H1 (cell line): ENCODE measurements around the gene SLC1A2. TPM values are rescaled to one million over a fixed set of nuclear protein-coding genes. Genes with fewer than 3 reads are reported as not detected.

Experiments used
- CTCF ChIA-PET: fragments of 300-600 bp; sonication (Branson Sonifier 250); formaldehyde crosslinking; loops from one replicate; lab custom pipeline; 2021; ENCODE audit not compliant: partially characterized antibody; lab: Charles Lee
- POLR2A ChIA-PET: fragments of 300-600 bp; sonication (Branson Sonifier 250); formaldehyde crosslinking; loops from one replicate; lab custom pipeline; 2021; ENCODE audit warnings: inconsistent platforms; ENCODE audit not compliant: partially characterized antibody; lab: Charles Lee
- DNase-seq, 2 experiments: peaks; one replicate each; pipeline versions ENCODE4 v3.0.0 to v3.0.0-alpha.2; 2010 to 2022; ENCODE audit warnings: low spot score in 2 of 2, low read depth in 1 of 2, mixed read lengths in 1 of 2
- FAIRE-seq: peaks from 2 replicates; lab custom pipeline; 2011; peaks lifted over from hg19 to GRCh38; lab: Jason Lieb, UNC
- H2AFZ ChIP-seq: 2 replicates; pipeline ENCODE4 v1.8.1; 2012; ENCODE audit warnings: low read length, inconsistent platforms
- H2AK5ac ChIP-seq: 2 replicates; pipeline ENCODE4 v1.6.1; 2013; ENCODE audit warnings: low read depth, low read length
- H2BK120ac ChIP-seq: replicated peaks from 2 replicates; pipeline ENCODE3; 2013; ENCODE audit warnings: low read depth, low read length, inconsistent platforms
- H2BK12ac ChIP-seq: 2 replicates; pipeline ENCODE4 v1.6.1; 2013; ENCODE audit warnings: low read depth, low read length
- H2BK15ac ChIP-seq: 2 replicates; pipeline ENCODE4 v1.6.1; 2013; ENCODE audit warnings: low read length
- H2BK20ac ChIP-seq: 2 replicates; pipeline ENCODE4 v1.6.1; 2013; ENCODE audit warnings: low read length
- H2BK5ac ChIP-seq: 2 replicates; pipeline ENCODE4 v1.6.1; 2013; ENCODE audit warnings: low read depth, low read length
- H3K14ac ChIP-seq: 2 replicates; pipeline ENCODE4 v1.6.1; 2013; ENCODE audit warnings: inconsistent platforms; ENCODE audit not compliant: insufficient read length
- H3K18ac ChIP-seq: 2 replicates; pipeline ENCODE4 v1.6.1; 2013; ENCODE audit warnings: low read length; ENCODE audit errors: extremely low read depth
- H3K23ac ChIP-seq: 2 replicates; pipeline ENCODE4 v1.6.1; 2013; ENCODE audit warnings: inconsistent platforms; ENCODE audit not compliant: insufficient read length
- H3K23me2 ChIP-seq: 2 replicates; pipeline ENCODE4 v1.6.1; 2013; ENCODE audit warnings: low read depth, low read length
- H3K27ac ChIP-seq: 2 replicates; pipeline ENCODE4 v1.6.1; 2011; ENCODE audit warnings: low read depth, low read length, inconsistent platforms
- H3K27me3 ChIP-seq, 4 experiments: replicated peaks in 1 of 4; 1 replicate in 1 of 4; 2 replicates in 3 of 4; pipeline versions ENCODE4 v1.6.1 to v1.8.1; 2011 to 2013; ENCODE audit warnings: low read length in 3 of 4, mild to moderate bottlenecking in 3 of 4, inconsistent platforms in 2 of 4, mixed read lengths in 2 of 4, moderate library complexity in 1 of 4; ENCODE audit not compliant: control insufficient read depth in 3 of 4, insufficient read depth in 3 of 4; ENCODE audit errors: extremely low read depth in 1 of 4
- H3K36me3 ChIP-seq, 4 experiments: 2 replicates each; pipeline versions ENCODE4 v1.6.1 to v1.8.1; 2011 to 2013; ENCODE audit warnings: mild to moderate bottlenecking in 4 of 4, low read length in 3 of 4, moderate library complexity in 2 of 4, control low read depth in 1 of 4, inconsistent platforms in 1 of 4; ENCODE audit not compliant: insufficient read depth in 4 of 4, control insufficient read depth in 2 of 4
- H3K4ac ChIP-seq: replicated peaks from 2 replicates; pipeline ENCODE3; 2013; ENCODE audit warnings: low read length, low read depth, mixed read lengths, inconsistent platforms; ENCODE audit not compliant: insufficient read length
- H3K4me1 ChIP-seq, 4 experiments: replicated peaks in 1 of 4; 1 replicate in 1 of 4; 2 replicates in 3 of 4; pipeline versions ENCODE4 v1.6.1 to v1.8.1; 2011 to 2013; ENCODE audit warnings: low read length in 3 of 4, inconsistent platforms in 2 of 4, mixed read lengths in 1 of 4; ENCODE audit not compliant: insufficient read depth in 4 of 4, control insufficient read depth in 3 of 4
- H3K4me2 ChIP-seq, 2 experiments: 2 replicates each; pipeline versions ENCODE4 v1.6.1 to v1.8.1; 2011 to 2013; ENCODE audit warnings: low read depth in 2 of 2, low read length in 2 of 2, control low read depth in 1 of 2, inconsistent platforms in 1 of 2, mild to moderate bottlenecking in 1 of 2; ENCODE audit not compliant: insufficient read depth in 1 of 2
- H3K4me3 ChIP-seq, 4 experiments: fragments of 200-600, 300-600 bp in 1 of 4; sonication (generic), shearing (Covaris generic), sonication (Bioruptor Twin) in 1 of 4; 2 replicates each; pipeline versions ENCODE4 v1.5.1 to v1.8.1; 2011 to 2016; ENCODE audit warnings: low read length in 4 of 4, low read depth in 3 of 4, control low read depth in 2 of 4, inconsistent platforms in 2 of 4, mild to moderate bottlenecking in 2 of 4, mixed read lengths in 1 of 4, moderate library complexity in 1 of 4; ENCODE audit not compliant: insufficient read depth in 2 of 4; ENCODE audit errors: extremely low read depth in 1 of 4
- H3K56ac ChIP-seq: replicated peaks from 2 replicates; pipeline ENCODE3; 2013; ENCODE audit warnings: low read depth, mild to moderate bottlenecking, mixed read lengths, low read length, inconsistent platforms; ENCODE audit not compliant: insufficient read length
- H3K79me1 ChIP-seq: 2 replicates; pipeline ENCODE4 v1.6.1; 2013; ENCODE audit warnings: low read depth, low read length, control low read depth
- H3K79me2 ChIP-seq, 2 experiments: 2 replicates each; pipeline versions ENCODE4 v1.6.1 to v1.8.1; 2012 to 2013; ENCODE audit warnings: low read length in 2 of 2, mild to moderate bottlenecking in 2 of 2, inconsistent platforms in 1 of 2; ENCODE audit not compliant: insufficient read depth in 2 of 2, control insufficient read depth in 1 of 2
- H3K9ac ChIP-seq, 4 experiments: replicated peaks in 1 of 4; 1 replicate in 1 of 4; 2 replicates in 3 of 4; pipeline versions ENCODE4 v1.6.1 to v1.8.1; 2011 to 2013; ENCODE audit warnings: low read depth in 3 of 4, low read length in 3 of 4, control low read depth in 2 of 4, mild to moderate bottlenecking in 2 of 4, moderate library complexity in 2 of 4, inconsistent platforms in 1 of 4; ENCODE audit errors: extremely low read depth in 1 of 4
- H3K9me3 ChIP-seq, 2 experiments: 2 replicates each; pipeline versions ENCODE4 v1.6.1 to v1.8.1; 2012 to 2013; ENCODE audit warnings: mild to moderate bottlenecking in 2 of 2, moderate library complexity in 2 of 2, control low read depth in 1 of 2, inconsistent platforms in 1 of 2, low read depth in 1 of 2, low read length in 1 of 2, mixed read lengths in 1 of 2; ENCODE audit not compliant: insufficient read depth in 2 of 2
- H4K20me1 ChIP-seq, 2 experiments: replicated peaks in 1 of 2; 2 replicates each; pipeline versions ENCODE3 to v1.8.1; 2011 to 2013; ENCODE audit warnings: inconsistent platforms in 2 of 2, low read length in 2 of 2, mild to moderate bottlenecking in 1 of 2; ENCODE audit not compliant: insufficient read depth in 2 of 2, control insufficient read depth in 1 of 2
- H4K5ac ChIP-seq: 2 replicates; pipeline ENCODE4 v1.6.1; 2013; ENCODE audit warnings: low read length, low read depth, mixed read lengths, inconsistent platforms; ENCODE audit not compliant: insufficient read length
- H4K8ac ChIP-seq: 2 replicates; pipeline ENCODE4 v1.8.0; 2013; ENCODE audit warnings: mild to moderate bottlenecking, moderate library complexity, low read length, inconsistent platforms; ENCODE audit not compliant: insufficient read depth; ENCODE audit errors: extremely low read depth
- H4K91ac ChIP-seq: replicated peaks from 2 replicates; pipeline ENCODE3; 2013; ENCODE audit warnings: low read length, mixed read lengths, inconsistent platforms; ENCODE audit not compliant: insufficient read length
- BCL11A ChIP-seq, 2 experiments: IDR thresholded peaks; one replicate each; pipeline ENCODE4 v1.6.1; 2011; ENCODE audit warnings: low read depth in 2 of 2, low read length in 2 of 2, mild to moderate bottlenecking in 2 of 2
- CBX8 ChIP-seq: fragments of 300-800, 300-1000 bp; sonication (generic); IDR thresholded peaks from 2 replicates; pipeline ENCODE4 v1.7.1; 2016; ENCODE audit warnings: low read depth, low read length, borderline replicate concordance
- EGR1 ChIP-seq: IDR thresholded peaks from 2 replicates; pipeline ENCODE4 v1.6.1; 2011; ENCODE audit warnings: low read depth, low read length, borderline replicate concordance
- HDAC2 ChIP-seq, 2 experiments: fragments of 300-600 bp in 1 of 2; sonication (generic) in 1 of 2; IDR thresholded peaks; 2 replicates each; pipeline ENCODE4 v1.6.1; 2011 to 2012; ENCODE audit warnings: low read depth in 2 of 2, low read length in 2 of 2, mild to moderate bottlenecking in 2 of 2, moderate library complexity in 2 of 2, borderline replicate concordance in 1 of 2, inconsistent platforms in 1 of 2
- JUN ChIP-seq: IDR thresholded peaks from 2 replicates; pipeline ENCODE4 v1.6.1; 2011; ENCODE audit warnings: low read depth, mild to moderate bottlenecking, improper control_type of control experiment, low read length
- JUND ChIP-seq: IDR thresholded peaks from 2 replicates; pipeline ENCODE4 v1.6.1; 2011; ENCODE audit warnings: mild to moderate bottlenecking, improper control_type of control experiment, low read length
- MAFK ChIP-seq: IDR thresholded peaks from 2 replicates; pipeline ENCODE4 v1.6.1; 2012; ENCODE audit warnings: low read depth, mild to moderate bottlenecking, improper control_type of control experiment, low read length
- POLR2AphosphoS5 ChIP-seq: IDR thresholded peaks from 2 replicates; pipeline ENCODE4 v1.6.1; 2011; ENCODE audit warnings: low read depth, low read length
- RNF2 ChIP-seq: fragments of 200-900, 300-1000 bp; sonication (generic); IDR thresholded peaks from 2 replicates; pipeline ENCODE4 v1.7.1; 2016; ENCODE audit warnings: borderline replicate concordance, low read depth, mild to moderate bottlenecking, antibody characterized with exemption, low read length; ENCODE audit not compliant: poor library complexity, severe bottlenecking; ENCODE audit errors: missing control alignments
- SRF ChIP-seq: IDR thresholded peaks from 2 replicates; pipeline ENCODE4 v1.6.1; 2011; ENCODE audit warnings: mild to moderate bottlenecking, low read depth, low read length, moderate library complexity
- TCF12 ChIP-seq: IDR thresholded peaks from 2 replicates; pipeline ENCODE4 v1.6.1; 2011; ENCODE audit warnings: low read depth, mild to moderate bottlenecking, low read length
- WGBS, 2 experiments: shearing (Covaris generic) in 1 of 2; methylation state at CpG; one replicate each; pipeline versions ENCODE4 v1.1.6 to v1.1.7; 2013 to 2015; ENCODE audit warnings: low lambda C conversion rate in 2 of 2, mixed read lengths in 2 of 2, inconsistent platforms in 1 of 2, low coverage in 1 of 2, missing lambda C conversion rate in 1 of 2; ENCODE audit not compliant: insufficient replicate concordance in 2 of 2, insufficient coverage in 1 of 2, insufficient read length in 1 of 2; ENCODE audit errors: extremely low coverage in 1 of 2, missing lambda C conversion rate in 1 of 2; 5-methylcytosine and 5-hydroxymethylcytosine counted together
- polyA plus RNA-seq, 7 experiments: library from polyadenylated mRNA; depleted of rRNA in 3 of 7; stranded (reverse) in 5 of 7; unstranded in 2 of 7; fragments of >200 nt in 5 of 7; fragments of 200-250 nt in 2 of 7; gene quantifications; 1 replicate in 5 of 7; 2 replicates in 1 of 7; 4 replicates in 1 of 7; pipeline versions ENCODE4 v1.2.1 to v1.2.3, GENCODE V29; 2011 to 2013; ENCODE audit warnings: missing spikeins in 2 of 7, mixed read lengths in 2 of 7
- total RNA-seq: library from RNA; stranded (reverse); fragmentation: NEBNext Ultra II Directional; extraction: Animal tissue kit (Norgen Biotek cat#: 25700); gene quantifications from 2 replicates; pipeline ENCODE4 v1.2.1, GENCODE V29; 2021
- TF ChIP-seq, protein P1 (sequence below): IDR thresholded peaks from 2 replicates; pipeline ENCODE4 v1.6.1; 2012; ENCODE audit warnings: inconsistent platforms

SLC1A2 gene
- total and polyA plus RNA-seq, 2 of the 8 experiments (the other 6 are each of a cell fraction or from before 2014, with no cell fraction given) = 0.57 to 1.2 TPM

DNA sequence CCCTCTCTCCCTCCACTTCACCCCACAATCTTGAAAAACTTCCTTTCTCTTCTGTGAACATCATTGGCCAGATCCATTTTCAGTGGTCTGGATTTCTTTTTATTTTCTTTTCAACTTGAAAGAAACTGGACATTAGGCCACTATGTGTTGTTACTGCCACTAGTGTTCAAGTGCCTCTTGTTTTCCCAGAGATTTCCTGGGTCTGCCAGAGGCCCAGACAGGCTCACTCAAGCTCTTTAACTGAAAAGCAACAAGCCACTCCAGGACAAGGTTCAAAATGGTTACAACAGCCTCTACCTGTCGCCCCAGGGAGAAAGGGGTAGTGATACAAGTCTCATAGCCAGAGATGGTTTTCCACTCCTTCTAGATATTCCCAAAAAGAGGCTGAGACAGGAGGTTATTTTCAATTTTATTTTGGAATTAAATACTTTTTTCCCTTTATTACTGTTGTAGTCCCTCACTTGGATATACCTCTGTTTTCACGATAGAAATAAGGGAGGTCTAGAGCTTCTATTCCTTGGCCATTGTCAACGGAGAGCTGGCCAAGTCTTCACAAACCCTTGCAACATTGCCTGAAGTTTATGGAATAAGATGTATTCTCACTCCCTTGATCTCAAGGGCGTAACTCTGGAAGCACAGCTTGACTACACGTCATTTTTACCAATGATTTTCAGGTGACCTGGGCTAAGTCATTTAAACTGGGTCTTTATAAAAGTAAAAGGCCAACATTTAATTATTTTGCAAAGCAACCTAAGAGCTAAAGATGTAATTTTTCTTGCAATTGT, 188.1 kb downstream of the SLC1A2 start:
- Histone ChIP-seq H3K4me1 (no peaks in the 10 kb centered on the region), H3K27me3 (no peaks in the 10 kb centered on the region), H3K56ac (no peak overlapping the region), H3K9ac (no peak overlapping the region), H2BK120ac (no peak overlapping the region), H3K4me3 (no peak overlapping the region), H2AFZ (no peak overlapping the region), H2BK15ac (no peak overlapping the region), H2BK5ac (no peak overlapping the region), H3K27ac (no peak overlapping the region), H3K36me3 (no peaks in the 10 kb centered on the region), H2BK12ac (no peak overlapping the region), H3K79me1 (no peaks in the 10 kb centered on the region), H3K14ac (no peak overlapping the region), H3K4me2 (no peak overlapping the region), H4K20me1 (no peaks in the 10 kb centered on the region), H3K23ac (no peak overlapping the region), H2AK5ac (no peak overlapping the region), H3K9me3 (no peaks in the 10 kb centered on the region), H4K8ac (no peak overlapping the region), H3K23me2 (no peaks in the 10 kb centered on the region), H2BK20ac (no peak overlapping the region), H3K18ac (no peak overlapping the region), H4K5ac (no peak overlapping the region), H3K4ac (no peak overlapping the region), H4K91ac (no peak overlapping the region), H3K79me2 (no peaks in the 10 kb centered on the region)
- ChIA-PET CTCF (no interaction called here), POLR2A (no interaction called here)
- 78% methylated on average over 5 of the region's 5 CpGs; no CpG with 5 or more reads in 1 of the 2 experiments for WGBS, 2 experiments
- DNase-seq = no peak
- no peak for FAIRE-seq
- TF ChIP-seq EGR1 (no peak), BCL11A (IDR thresholded peaks at IDR 0.05; ENCODE audit: low read depth in 2 of 2, low read length in 2 of 2) (no peak), SRF (no peak), JUN (no peak), RNF2 (no peak), HDAC2 (IDR thresholded peaks at IDR 0.05; ENCODE audit: borderline replicate concordance in 1 of 2, low read depth in 2 of 2, low read length in 2 of 2) (no peak), JUND (no peak), CBX8 (no peak), POLR2AphosphoS5 (no peak), TCF12 (no peak), MAFK (no peak)
- TF ChIP-seq, protein P1, sequence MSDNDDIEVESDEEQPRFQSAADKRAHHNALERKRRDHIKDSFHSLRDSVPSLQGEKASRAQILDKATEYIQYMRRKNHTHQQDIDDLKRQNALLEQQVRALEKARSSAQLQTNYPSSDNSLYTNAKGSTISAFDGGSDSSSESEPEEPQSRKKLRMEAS = no peak
